ENCODE results near the gene DPP9. TPM values are rescaled to one million over a fixed set of nuclear protein-coding genes. Genes with fewer than 3 reads are reported as not detected.
A peak's percentile ranks its signal among the peaks of the same experiment; 100 is the strongest.

Gene DPP9
- total RNA-seq, 1 experiment from 2014 or later = 22.5 TPM

GRCh38 chr19:4671185-4671851 is 52.3 kb downstream of the DPP9 start:
- DNase-seq (ENCODE audit: low spot score) = peak; percentile 59
- in situ Hi-C loops (cut with HindIII; ENCODE audit: low sequenced_read_pairs) = no loop called here

GRCh38 chr19:4669723-4670480 is 53.7 kb downstream of the DPP9 start, which contains the start of gene MYDGF:
Gene MYDGF (minus strand): TSS chr19:4670342. CDS start chr19:4670334, 8 bp downstream.
- in situ Hi-C loops (cut with HindIII; ENCODE audit: low sequenced_read_pairs) = no loop called here
- peak; percentile 83 for DNase-seq (ENCODE audit: low spot score)

GRCh38 chr19:4664642-4665041 is 59.0 kb downstream of the DPP9 start:
- in situ Hi-C loops (cut with HindIII; ENCODE audit: low sequenced_read_pairs) = no loop called here

GRCh38 chr19:4662812-4663211 is 60.8 kb downstream of the DPP9 start:
- no peak for DNase-seq (ENCODE audit: low spot score)
- in situ Hi-C loops (cut with HindIII; ENCODE audit: low sequenced_read_pairs) = no loop called here

More at GRCh38 chr19:4664642-4665041, 59.0 kb downstream of the DPP9 start:
- no peak for DNase-seq (ENCODE audit: low spot score)

- DNase-seq (ENCODE audit: low spot score) = no peak
- in situ Hi-C loops (cut with HindIII; ENCODE audit: low sequenced_read_pairs) = no loop called here
Observed at GRCh38 chr19:4662020-4662695, 61.5 kb downstream of the DPP9 start.

DNA sequence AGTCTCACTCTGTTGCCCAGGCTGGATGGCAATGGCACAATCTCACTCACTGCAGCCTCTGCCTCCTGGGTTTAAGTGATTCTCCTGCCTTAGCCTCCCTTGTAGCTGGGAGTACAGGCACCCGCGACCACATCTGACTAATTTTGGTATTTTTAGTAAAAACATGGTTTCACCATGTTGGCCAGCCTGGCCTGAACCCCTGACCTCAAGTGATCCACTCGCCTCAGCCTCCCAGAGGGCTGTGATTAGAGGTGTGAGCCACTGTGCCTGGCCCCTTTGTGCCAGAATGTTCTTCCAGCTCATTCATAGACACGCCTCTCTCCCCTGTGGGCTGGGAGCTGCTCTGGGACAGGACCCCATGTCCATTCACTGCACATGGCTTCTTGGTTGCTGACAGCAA is 62.6 kb downstream of the DPP9 start:
- in situ Hi-C loops (cut with HindIII; ENCODE audit: low sequenced_read_pairs) = no loop called here
- no peak for DNase-seq (ENCODE audit: low spot score)

- in situ Hi-C loops (cut with HindIII; ENCODE audit: low sequenced_read_pairs) = no loop called here
- no peak for DNase-seq (ENCODE audit: low spot score)
Observed at GRCh38 chr19:4660181-4660791, 63.4 kb downstream of the DPP9 start.

DNA sequence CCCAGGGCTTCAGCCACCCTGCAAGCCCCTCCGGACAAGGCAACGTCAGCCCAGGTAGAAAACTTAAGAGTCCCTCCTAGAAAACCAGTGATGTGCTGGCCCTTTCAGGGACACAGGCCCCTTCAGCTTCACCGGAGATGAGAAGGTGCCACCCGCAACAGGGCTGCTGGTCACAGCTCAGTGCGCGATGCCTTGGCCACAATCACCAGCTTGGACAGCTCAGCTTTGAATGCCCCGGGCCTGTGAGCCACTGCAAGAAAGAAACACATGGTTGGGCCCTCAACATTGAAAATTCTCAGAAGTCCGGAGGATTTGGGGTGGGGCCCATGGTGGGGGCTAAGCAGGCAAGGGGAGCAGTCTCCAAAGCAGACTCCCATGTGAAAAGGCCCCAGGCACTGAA is 65.8 kb downstream of the DPP9 start:
- no peak for DNase-seq (ENCODE audit: low spot score)
- in situ Hi-C loops (cut with HindIII; ENCODE audit: low sequenced_read_pairs) = no loop called here

GRCh38 chr19:4657262-4657661 is 66.4 kb downstream of the DPP9 start:
- DNase-seq (ENCODE audit: low spot score) = no peak
- in situ Hi-C loops (cut with HindIII; ENCODE audit: low sequenced_read_pairs) = no loop called here

DNA sequence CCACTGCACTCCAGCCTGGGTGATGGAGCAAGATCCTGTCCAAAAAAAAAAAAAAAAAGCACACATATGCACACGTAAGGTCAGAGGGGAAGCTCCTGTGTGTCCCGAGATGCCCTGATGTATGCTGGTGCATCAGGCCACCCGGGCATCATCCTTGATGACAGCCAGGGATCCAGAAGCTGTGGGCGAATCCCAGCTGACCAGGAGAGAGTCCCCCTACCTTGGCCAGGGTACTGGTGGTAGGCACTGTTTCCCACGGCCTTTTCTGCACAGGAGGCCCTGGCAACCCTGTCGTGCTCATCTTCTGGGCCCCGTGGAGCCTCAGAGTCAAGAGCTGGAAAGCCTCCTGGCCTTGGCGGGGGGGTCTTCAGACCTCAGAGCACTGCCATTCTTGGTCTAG is 67.5 kb downstream of the DPP9 start:
- no peak for DNase-seq (ENCODE audit: low spot score)
- in situ Hi-C loops (cut with HindIII; ENCODE audit: low sequenced_read_pairs) = no loop called here

DNA sequence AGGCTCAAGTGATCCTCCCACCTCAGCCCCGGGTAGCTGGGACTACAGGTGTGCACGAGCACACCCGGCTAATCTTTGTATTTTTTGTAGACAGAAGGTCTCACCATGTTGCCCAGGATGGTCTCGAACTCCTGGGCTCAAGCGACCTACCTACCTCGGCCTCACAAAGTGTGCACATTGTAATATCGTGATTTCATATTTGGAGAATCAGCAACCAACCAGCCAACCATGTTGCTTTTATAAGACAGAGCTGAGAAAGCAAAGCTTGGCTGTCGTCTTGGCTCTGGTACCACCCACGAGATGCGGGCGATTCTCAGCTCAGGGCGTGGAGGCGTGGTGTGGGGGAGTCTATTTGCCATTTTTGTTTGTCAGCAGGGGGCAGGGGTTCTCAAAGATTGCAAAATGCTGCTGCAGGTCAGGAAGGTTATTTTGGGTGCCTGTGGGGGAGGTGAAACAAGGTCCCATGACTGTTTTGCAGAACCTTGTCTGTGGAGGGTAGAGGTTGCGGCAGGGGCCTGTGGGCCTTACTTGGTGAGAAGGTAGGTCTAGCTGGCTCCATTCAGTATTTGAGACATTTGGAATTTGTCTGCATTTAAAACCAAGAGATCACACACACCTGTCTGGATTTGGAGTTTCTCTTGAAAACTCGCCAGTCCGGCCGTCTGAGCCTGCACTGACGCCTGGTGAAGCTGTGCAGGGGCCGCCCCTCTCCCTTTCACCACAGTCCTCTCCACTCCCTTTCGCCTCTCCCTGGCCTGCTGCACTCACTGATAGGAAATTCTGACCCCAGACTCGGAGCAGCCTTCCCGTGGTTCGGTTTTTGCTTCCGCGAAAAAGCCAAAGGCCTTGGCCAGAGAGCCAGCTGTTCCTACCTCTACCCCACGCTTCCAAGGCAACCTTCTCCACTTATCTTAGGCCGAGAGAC is 68.9 kb downstream of the DPP9 start:
- DNase-seq (ENCODE audit: low spot score) = no peak
- in situ Hi-C loops (cut with HindIII; ENCODE audit: low sequenced_read_pairs) = no loop called here

DNA sequence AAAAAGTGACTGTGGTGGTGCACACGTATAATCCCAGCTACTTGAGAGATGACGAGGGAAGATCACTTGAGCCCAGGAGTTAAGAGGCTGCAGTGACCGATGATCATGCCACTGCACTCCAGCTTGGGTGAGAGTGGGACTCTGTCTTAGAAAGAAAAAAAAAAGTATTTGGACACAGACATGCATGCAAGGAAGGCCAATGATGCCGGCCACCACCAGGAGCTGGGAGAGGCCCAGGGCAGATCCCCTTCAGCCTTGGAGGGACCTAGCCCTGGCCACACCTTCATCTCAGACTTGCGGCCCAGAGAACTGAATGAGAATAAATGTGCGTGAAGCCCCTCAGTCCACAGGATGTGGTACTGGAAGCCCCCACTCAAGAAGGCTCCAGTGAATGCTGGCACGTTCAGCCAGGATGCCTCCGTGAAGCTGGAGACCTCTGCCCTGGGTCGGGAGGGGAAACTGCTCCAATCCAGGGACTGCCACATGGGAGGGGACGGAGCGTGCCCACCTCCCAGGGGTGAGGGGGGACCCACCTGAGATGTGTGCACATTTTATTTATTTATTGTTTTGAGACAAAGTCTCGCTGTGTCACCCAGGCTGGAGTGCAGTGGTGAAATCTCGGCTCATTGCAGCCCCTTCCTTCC is 69.7 kb downstream of the DPP9 start:
- DNase-seq (ENCODE audit: low spot score) = no peak

DNA sequence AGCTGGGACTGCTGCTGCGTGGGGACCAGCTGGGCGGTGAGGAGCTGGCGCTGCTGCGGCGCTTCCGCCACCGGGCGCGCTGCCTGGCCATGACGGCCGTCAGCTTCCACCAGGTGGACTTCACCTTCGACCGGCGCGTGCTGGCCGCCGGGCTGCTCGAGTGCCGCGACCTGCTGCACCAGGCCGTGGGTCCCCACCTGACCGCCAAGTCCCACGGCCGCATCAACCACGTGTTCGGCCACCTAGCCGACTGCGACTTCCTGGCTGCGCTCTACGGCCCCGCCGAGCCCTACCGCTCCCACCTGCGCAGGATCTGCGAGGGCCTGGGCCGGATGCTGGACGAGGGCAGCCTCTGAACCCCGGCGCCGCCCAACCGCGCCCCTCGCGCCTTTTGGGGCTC is 71.6 kb downstream of the DPP9 start:
- DNase-seq (ENCODE audit: low spot score) = no peak
- in situ Hi-C loops (cut with HindIII; ENCODE audit: low sequenced_read_pairs) = no loop called here

More for the DNA sequence above, 69.7 kb downstream of the DPP9 start:
- in situ Hi-C loops (cut with HindIII; ENCODE audit: low sequenced_read_pairs) = no loop called here

GRCh38 chr19:4650159-4650558 is 73.5 kb downstream of the DPP9 start:
- no peak for DNase-seq (ENCODE audit: low spot score)
- in situ Hi-C loops (cut with HindIII; ENCODE audit: low sequenced_read_pairs) = no loop called here

GRCh38 chr19:4649392-4650047 is 74.1 kb downstream of the DPP9 start:
- in situ Hi-C loops (cut with HindIII; ENCODE audit: low sequenced_read_pairs) = no loop called here
- no peak for DNase-seq (ENCODE audit: low spot score)

DNA sequence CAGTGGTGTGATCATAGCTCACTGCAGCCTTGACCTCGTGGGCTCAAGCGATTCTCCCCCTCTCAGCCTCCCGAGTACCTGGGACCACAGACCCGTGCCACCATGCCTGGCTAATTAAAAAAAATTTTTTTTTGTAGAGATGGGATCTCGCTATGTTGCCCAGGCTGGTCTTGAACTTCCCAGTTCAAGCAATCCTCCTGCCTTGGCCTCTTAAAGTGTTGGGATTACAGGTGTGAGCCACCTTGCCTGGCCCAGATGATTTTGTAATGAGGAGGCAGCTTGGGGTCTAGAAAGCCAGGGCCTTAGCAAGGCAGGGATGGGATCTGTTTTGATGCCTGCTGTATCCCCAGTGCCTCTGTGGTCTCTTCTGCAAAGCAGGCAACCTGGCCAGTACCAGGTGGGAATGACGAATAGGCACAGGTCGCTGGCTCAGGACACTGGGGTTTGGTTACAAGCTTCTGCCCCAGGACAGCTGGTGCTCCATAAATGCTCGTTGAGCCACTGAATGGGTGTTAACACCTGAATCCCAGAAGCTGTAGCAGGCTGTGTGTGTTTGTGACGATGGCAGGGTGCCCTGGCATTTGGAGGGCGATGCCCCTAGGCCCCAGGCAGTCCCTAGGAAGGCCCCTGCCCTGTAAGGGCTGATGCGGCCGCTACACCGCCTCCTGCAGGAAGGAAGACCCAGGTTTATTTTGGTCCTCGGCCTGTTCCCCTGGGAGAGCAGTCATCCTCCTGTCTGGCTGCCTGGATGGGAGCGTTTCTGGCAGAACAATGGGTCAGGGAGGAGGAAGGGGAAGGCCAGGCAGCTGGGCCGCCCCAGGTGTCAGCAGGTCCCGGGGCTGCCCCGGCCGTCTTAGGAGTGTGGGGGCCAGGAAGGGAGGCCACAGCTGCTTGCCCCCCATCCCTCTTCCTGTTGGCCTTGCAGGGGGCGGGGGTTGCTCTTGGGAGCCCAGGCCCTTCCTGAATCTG is 75.7 kb downstream of the DPP9 start:
- in situ Hi-C loops (cut with HindIII; ENCODE audit: low sequenced_read_pairs) = no loop called here
- peak; percentile 72 for DNase-seq (ENCODE audit: low spot score)

- no peak for DNase-seq (ENCODE audit: low spot score)
- in situ Hi-C loops (cut with HindIII; ENCODE audit: low sequenced_read_pairs) = no loop called here
Observed at GRCh38 chr19:4645718-4646117, 77.9 kb downstream of the DPP9 start.
